ENCODE results near the gene ZNF75A.

The ZNF75A gene

DNA sequence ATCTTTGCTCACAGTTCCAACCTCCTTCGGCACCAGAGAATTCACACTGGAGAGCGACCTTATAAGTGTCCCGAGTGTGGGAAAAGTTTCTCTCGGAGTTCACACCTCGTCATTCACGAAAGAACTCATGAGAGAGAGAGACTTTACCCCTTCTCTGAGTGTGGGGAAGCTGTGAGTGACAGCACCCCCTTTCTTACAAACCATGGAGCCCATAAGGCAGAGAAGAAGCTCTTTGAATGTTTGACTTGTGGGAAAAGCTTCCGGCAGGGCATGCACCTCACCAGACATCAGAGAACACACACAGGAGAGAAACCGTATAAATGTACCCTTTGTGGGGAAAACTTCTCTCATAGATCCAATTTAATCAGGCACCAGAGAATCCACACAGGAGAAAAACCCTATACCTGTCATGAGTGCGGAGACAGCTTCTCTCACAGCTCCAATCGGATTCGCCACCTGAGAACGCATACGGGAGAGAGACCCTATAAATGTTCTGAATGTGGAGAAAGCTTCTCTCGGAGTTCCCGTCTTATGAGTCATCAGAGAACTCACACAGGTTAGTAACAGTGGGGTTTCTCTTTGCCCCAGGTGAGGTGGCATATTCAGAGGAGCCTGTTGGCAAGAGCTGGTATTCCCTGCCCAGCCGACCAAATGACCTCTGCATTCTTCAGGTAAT is 15.2 kb upstream of the ZNF75A start:
- no peak for DNase-seq

DNA sequence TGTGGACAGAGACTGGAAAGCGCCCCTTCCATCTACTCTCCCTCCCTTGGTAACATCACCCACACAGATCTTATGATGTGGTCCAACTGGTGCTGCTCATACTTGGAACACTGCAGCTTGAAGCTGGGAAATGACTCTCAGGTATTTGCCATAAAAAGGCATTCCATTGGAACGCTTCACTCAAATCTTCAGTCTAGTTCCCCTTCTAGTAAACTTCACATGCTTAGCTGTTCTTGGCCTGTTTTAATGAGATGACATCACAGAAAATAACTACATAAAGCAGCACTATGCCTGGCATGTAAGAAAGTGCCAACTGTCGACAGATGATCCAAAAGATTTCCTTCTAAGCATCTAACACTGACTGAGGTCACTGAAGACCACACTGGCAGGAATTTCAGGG is 12.7 kb upstream of the ZNF75A start:
- DNase-seq = no peak

DNA sequence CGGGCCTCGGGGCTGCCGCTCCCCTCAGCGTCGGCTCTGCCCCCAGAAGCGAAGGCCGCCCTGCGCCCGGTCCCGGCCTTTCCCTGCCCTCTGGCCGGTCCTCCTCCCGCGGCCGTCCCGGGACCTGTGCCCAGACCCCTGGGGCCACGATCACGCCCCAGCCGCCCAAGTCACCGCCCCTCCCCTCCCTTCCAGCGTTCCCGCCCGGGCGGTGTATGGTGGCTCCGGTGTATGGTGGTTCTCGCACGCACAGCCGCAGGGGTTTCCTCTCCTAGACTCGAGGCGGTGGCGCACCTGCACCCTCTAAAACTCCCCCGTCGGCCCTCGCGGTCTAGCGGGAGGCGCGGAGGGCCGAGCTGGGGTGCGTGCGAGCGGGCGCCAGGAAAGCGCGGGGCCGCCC is 10.1 kb upstream of the ZNF75A start:
- no peak for DNase-seq

- DNase-seq = no peak
Measured at GRCh38 chr16:3295783-3296182, 9.5 kb upstream of the ZNF75A start.

- no peak for DNase-seq
Measured at GRCh38 chr16:3304370-3304769, 927 bp upstream of the ZNF75A start.

DNA sequence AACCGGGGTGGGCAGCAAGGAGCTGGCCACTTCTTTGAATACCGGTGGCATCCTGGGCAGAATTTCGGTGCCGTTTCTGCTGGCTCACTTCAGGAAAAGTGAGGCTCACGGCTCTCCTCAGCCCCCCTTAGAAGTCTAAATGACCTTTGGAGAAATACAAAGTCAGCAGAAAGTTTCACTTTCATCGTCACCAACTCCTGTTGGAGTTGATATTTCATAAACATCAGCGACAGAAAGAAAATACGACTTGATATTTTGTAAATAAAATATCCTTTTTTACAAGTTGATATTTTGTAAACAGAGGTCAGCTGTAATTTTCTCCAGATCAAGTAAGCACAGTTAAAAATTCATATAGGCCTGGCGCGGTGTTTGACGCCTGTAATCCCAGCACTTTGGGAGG is 781 bp downstream of the ZNF75A start:
- no peak for DNase-seq

DNA sequence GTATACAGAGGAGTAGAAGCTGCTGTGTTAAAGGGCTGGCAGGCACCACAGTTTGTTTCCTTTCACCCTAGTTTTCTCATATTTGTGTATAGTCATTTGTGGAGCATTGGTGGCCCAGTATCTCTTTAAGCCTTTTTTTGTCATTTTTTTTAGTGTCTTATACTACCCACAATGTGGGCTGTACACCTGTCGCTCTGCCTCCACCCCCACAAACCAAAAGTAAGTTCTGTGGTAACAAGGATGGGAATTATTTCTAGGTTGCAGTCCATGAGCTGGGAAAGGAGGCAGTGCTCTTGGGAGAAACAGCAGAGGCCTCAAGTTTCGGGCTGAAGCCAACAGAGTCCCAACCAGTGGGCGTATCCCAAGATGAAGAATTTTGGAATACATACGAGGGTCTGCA is 6.2 kb downstream of the ZNF75A start:
- no peak for DNase-seq

DNA sequence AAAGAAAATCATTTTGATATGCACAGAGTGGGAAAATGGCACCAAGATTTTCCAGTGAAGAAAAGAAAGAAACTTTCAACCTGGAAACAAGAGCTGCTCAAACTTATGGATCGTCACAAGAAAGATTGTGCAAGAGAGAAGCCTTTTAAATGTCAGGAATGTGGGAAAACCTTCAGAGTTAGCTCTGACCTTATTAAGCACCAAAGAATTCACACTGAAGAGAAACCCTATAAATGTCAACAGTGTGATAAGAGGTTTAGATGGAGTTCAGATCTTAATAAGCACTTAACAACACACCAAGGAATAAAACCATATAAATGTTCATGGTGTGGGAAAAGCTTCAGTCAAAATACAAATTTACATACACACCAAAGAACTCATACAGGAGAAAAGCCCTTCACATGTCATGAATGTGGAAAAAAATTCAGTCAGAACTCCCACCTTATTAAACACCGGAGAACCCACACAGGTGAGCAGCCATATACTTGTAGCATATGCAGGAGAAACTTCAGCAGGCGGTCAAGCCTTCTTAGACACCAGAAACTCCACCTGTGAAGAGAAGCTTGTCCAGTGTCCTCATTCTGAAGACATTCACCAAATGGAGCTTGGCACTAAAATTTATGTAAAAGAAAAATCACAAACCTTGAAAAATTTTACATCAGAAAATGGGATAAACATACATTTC is 12.2 kb downstream of the ZNF75A start:
- no peak for DNase-seq

- no peak for DNase-seq
Measured at GRCh38 chr16:3321816-3322215, 16.5 kb downstream of the ZNF75A start.

GRCh38 chr16:3327514-3327913 is 22.2 kb downstream of the ZNF75A start:
- no peak for DNase-seq

DNA sequence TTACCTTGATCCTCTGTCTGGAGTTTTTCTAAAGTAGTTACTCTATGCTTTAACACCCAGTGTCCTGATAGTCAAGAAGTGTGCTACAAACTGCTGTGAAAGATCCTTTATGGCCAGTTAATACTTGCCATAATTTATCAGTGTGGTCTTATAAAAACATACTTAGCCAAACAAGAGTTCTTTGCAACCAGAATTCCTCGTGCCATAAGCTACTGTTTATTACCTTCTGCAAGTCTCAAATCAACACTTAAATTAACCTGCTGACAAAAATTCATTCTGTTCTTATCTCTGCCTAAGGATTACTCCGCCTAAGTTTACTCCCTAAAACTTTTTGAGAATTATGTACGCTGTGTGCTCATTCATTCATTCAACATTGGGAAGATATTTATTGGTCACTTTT is 22.8 kb downstream of the ZNF75A start:
- DNase-seq = no peak

GRCh38 chr16:3328643-3329042 is 23.3 kb downstream of the ZNF75A start:
- no peak for DNase-seq

- no peak for DNase-seq
Measured at GRCh38 chr16:3346041-3346440, 40.7 kb downstream of the ZNF75A start.

- no peak for DNase-seq
Measured at GRCh38 chr16:3347586-3347985, 42.3 kb downstream of the ZNF75A start.

DNA sequence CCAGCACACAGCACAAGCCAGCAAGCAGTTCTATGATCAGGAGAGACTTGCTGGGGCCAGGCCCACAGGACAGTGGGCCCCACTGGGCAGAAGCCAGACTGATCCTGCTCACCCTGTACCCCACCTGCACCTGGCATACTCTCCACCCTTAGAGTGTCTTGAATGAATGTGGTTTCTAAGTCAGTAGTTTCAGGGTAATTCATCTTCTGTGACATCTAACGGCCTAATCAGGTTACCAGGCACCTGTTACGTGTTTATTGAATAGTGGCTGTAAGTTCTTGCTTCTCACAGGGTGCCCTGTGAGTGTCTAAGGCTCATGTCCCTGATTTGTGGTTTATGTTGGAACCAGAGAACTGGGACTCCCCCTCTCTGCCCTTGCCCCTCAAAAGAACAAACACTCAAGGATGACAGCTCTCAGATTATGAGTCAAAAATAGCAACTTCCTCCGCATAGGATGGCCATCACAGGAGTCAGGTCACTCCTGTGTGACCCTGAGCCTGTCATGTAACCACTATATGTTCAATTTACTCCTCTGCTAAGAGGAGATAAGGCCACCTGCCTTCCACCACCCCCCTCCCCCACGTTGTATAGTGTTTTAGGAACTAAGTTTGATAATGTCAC is 43.4 kb downstream of the ZNF75A start:
- DNase-seq = no peak

GRCh38 chr16:3349175-3349574 is 43.9 kb downstream of the ZNF75A start:
- no peak for DNase-seq

GRCh38 chr16:3355589-3355988 is 50.3 kb downstream of the ZNF75A start, which contains the start of gene OR2C1:
Gene OR2C1, plus strand, starts transcription at chr16:3355889. Its CDS starts 52 bp downstream, at chr16:3355941.
- no peak for DNase-seq

DNA sequence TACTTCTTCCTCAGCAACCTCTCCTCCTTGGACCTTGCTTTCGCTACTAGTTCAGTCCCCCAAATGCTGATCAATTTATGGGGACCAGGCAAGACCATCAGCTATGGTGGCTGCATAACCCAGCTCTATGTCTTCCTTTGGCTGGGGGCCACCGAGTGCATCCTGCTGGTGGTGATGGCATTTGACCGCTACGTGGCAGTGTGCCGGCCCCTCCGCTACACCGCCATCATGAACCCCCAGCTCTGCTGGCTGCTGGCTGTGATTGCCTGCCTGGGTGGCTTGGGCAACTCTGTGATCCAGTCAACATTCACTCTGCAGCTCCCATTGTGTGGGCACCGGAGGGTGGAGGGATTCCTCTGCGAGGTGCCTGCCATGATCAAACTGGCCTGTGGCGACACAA is 50.8 kb downstream of the ZNF75A start:
- no peak for DNase-seq

DNA sequence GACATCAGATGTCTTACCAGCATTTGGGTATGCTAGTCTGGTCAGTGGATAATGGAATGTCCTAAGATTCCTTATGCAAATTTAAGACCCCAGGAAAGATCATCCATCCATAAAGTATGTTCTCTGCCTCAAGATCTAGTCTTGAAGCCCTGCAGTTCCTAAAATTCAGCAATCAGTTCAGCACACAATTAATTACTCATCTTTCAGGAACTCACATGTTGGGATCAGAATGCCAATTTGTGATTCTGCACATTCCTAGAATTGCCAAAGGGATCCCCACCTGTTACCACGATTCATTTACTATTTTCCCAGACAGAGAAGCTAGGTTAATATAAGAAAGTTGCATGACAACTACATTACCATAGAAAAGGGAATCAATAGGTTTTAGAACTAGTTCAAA is 53.6 kb downstream of the ZNF75A start:
- no peak for DNase-seq

DNA sequence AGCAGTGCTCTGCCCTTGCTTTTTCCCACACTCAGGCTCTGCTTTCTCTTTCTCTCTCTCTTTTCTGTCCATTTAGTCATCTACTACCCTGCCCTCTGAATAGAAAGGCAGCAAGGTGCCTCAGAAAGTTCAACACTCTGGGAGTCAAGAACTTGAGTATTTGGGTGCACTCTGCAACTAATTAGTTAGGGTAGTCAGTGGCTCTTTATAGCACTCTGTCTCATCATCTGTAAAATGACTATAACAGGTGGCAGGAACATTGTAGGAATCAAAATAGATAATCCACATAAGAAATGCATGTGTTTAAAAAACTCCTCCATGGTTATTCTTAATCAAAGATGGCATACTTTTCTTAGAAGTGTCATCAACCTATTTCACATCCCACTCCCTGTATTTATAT is 57.6 kb downstream of the ZNF75A start:
- no peak for DNase-seq

DNA sequence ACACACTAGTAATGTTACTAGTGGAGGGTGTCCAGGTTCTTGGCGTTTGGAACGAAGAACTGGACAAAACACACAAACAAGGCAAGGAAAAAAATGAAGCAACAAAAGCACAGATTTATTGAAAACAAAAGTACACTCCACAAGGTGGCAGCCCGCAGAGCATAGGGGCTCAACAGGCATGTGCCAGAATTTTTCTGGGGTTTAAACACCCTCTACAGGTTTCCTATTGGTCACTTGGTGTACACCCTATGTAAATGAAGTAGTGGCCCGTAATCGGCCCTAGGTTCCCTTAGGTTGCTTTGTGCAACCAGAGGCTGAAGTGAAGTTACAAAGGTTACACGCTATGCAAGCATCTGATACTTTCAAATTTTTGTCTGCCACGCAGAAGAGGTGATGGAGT is 58.5 kb downstream of the ZNF75A start:
- DNase-seq = no peak

- DNase-seq = no peak
Measured at GRCh38 chr16:3364774-3365427, 59.6 kb downstream of the ZNF75A start.

All from NCI-H1105 treated with DMSO at 0.1 percent for 48 hours (cell line).